ENCODE results near the gene EOMES. TPM values are rescaled to one million over a fixed set of nuclear protein-coding genes. Genes with fewer than 3 reads are reported as not detected.

Gene EOMES
- total RNA-seq, 1 experiment from 2014 or later: 0.20 TPM

Other genes with a start within 250 kb of the EOMES start
- 15.7 and 27.0 TPM in 2 replicates for gene SLC4A7, start 237.9 kb downstream of the EOMES start, total RNA-seq (2014; rRNA removed; shearing (Covaris generic))

All from G401 (cell line).